ENCODE measurements around the gene CACNA1H.

- TF ChIP-seq CTCF (IDR thresholded peaks at IDR 0.05) (no peak), POLR2AphosphoS5 (IDR thresholded peaks at IDR 0.05) (no peak), EP300 (IDR thresholded peaks at IDR 0.05) (no peak), POLR2A (IDR thresholded peaks at IDR 0.05) (no peak)
These were observed 118.4 kb downstream of the CACNA1H start for GRCh38 chr16:1271380-1271723.
